ENCODE measurements around the gene KASH5.
"Not testable (repeated sequence)": the region's sequence is repeated elsewhere in the genome, so short reads cannot be mapped to it uniquely, and the experiment has no call there.

The KASH5 gene

DNA sequence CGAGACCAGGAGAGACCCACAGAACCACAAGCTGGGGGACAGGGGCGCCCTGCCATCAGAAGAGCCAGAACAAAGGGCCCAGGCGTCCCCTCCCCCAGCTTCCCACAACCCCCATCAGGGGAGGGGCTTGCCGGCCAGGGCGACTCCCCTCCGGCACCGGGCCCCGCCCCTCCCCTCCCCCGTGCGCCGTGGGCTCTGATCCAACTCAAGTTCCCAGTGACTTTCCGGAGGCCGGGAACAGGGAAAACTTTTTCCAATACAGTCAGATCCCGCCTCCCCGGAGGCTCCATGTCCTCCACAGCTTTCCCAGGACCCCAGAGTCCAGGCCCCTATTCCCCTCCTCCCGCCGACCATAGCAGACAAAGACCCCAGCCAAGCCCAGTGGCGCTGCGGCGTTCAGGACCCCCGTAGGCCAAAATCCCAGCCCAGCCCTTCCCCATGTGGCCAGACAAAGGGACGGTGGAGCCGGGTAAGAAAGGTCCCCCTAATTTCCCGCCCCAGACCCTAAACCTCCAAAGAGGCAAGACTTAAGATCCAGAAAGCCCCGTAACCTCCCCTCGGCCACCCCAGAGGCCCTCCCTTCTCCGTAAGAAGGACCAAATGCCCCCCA, 26.5 kb upstream of the KASH5 start:
- peak overlapping the region; percentile 92 for H3K4me3 ChIP-seq (ENCODE audit: low read depth, low read length)
- no peak for DNase-seq (ENCODE audit: low read depth)

GRCh38 chr19:49362048-49362928, 25.8 kb upstream of the KASH5 start, which contains the start of gene TEAD2:
Gene TEAD2 (minus strand): TSS chr19:49362416. CDS start chr19:49360075, 2,341 bp downstream.
- peak within 1 kb of the TSS; percentile 92 for H3K4me3 ChIP-seq (ENCODE audit: low read depth, low read length)

DNA sequence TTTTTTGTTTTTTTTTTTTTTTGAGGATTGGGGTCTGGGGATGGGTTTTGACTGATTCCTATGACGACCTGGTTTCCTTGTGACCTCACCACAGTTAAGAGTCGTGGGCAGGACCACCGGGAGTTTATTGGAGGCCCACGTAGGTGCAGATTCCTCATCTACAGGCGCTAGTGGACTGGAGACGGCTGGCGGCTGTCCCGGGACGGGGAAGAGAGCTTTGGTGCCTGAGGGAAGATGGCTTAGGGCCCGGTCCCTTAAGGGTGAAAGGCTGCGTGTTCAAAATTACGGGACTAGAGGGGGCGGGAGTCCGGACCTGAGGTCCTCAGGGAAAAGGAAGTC, 25.2 kb upstream of the KASH5 start:
- no peak for DNase-seq (ENCODE audit: low read depth)
- H3K4me3 ChIP-seq (ENCODE audit: low read depth, low read length), result peak overlapping the region; percentile 92

More at GRCh38 chr19:49362048-49362928, 25.8 kb upstream of the KASH5 start, which contains the start of gene TEAD2:
- no peak for DNase-seq (ENCODE audit: low read depth)

GRCh38 chr19:49363268-49364082, 24.6 kb upstream of the KASH5 start, which contains the start of gene DKKL1:
Gene DKKL1 (plus strand): TSS chr19:49363877. CDS start chr19:49363999, 122 bp downstream.
- DNase-seq (ENCODE audit: low read depth), result peak; percentile 94
- peak within 1 kb of the TSS; percentile 92 for H3K4me3 ChIP-seq (ENCODE audit: low read depth, low read length)

- DNase-seq (ENCODE audit: low read depth), result no peak
- peak overlapping the region; percentile 33 for H3K4me3 ChIP-seq (ENCODE audit: low read depth, low read length)
These were observed 23.8 kb upstream of the KASH5 start for GRCh38 chr19:49364083-49364737.

DNA sequence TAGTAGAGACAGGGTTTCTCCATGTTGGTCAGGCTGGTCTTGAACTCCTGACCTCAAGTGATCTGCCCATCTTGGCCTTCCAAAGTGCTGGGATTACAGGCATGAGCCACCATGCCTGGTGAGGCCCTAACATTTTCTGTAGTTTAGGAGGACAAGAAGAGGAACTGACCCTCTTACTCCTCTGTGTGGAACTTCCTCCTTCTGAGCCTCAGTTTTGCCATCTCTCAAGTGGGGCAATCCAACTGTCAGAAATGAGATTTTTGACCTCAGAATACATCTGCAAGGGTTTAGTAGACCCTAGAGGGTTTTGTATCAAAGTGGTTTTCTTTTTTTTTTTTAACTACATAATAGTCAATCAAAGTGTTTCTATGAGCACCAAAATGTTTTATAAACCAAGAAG, 21.9 kb upstream of the KASH5 start:
- no peak overlapping the region for H3K4me3 ChIP-seq (ENCODE audit: low read depth, low read length)
- no peak for DNase-seq (ENCODE audit: low read depth)

- no peak for DNase-seq (ENCODE audit: low read depth)
- H3K4me3 ChIP-seq (ENCODE audit: low read depth, low read length), result no peak overlapping the region
These were observed 19.2 kb upstream of the KASH5 start for GRCh38 chr19:49368711-49369358.

DNA sequence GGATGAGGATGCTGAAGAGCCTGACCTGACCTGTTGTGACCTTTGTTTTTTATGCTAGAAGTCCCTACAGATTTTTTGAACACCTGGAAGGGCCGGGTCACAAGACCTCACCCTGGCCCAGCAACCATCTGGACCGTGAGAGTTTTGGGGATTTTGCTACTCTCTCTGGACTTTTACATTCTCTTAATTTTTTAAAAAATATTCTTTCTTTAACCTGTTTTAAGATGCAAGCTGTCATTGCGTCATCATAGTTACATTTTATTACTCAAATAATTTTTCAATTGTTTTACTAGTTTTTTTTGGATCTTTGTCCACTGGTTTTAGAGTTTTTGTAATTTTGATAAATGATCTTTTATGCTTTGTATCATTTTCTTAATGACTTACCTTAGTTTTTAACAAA, 16.9 kb upstream of the KASH5 start:
- DNase-seq (ENCODE audit: low read depth), result no peak
- no peak overlapping the region for H3K4me3 ChIP-seq (ENCODE audit: low read depth, low read length)

DNA sequence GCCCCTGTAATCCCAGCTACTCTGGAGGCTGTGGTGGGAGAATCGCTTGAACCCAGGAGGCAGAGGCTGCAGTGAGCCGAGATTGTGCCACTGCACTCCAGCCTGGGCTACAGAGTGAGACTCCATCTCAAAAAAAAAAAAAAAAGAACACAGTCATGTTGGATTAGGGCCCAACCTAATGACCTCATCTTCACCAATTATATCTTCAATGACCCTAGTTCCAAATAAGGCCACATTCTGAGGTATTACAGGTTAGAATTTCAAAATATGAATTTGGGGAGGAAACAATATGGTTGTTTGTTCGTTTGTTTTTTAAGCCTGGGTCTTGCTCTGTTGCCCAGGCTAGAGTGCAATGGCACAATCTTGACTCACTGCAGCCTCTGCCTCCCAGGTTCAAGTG, 14.9 kb upstream of the KASH5 start:
- not testable (repeated sequence) for H3K4me3 ChIP-seq (ENCODE audit: low read depth, low read length); DNase-seq (ENCODE audit: low read depth)

DNA sequence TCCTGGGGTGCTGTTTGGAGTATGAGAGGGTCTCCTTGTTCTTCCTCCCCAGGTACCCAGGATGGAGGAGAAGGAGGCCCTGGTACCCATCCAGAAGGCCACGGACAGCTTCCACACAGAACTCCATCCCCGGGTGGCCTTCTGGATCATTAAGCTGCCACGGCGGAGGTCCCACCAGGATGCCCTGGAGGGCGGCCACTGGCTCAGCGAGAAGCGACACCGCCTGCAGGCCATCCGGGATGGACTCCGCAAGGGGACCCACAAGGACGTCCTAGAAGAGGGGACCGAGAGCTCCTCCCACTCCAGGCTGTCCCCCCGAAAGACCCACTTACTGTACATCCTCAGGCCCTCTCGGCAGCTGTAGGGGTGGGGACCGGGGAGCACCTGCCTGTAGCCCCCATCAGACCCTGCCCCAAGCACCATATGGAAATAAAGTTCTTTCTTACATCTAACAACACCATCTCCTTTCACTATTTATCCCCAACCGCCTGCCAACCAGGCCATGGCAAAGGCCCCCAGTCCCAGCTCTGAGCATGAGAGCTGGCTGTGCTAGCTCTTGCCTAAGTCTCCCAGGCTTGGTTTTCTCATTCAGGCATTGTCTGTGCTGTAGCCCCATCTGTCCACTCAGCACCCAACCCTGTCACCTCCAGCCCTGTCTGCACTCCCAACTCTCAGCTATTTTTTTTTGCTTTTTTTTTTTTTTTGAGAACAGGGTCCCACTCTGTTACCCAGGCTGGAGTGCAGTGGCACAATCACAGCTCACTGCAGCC, 13.2 kb upstream of the KASH5 start:
- no peak for DNase-seq (ENCODE audit: low read depth)
- no peak overlapping the region for H3K4me3 ChIP-seq (ENCODE audit: low read depth, low read length)

DNA sequence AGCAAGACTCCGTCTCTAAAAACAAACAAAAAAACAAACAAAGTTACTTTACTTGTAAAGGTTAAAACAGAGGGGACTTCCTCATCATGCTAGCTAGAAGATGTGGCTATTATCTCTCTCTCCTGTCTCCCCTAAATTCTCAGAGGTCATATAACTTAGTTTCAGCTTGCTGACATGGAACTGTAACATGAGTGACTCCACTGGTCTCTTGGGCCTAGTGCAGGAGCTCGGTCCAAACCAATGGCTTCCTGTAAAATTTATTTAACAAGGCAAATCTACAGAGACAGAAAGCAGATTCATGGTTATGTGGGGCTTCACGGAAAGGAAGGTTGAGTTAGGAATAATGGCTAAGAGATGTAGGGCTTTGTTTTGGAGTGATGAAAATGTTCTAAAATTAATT, 9.5 kb upstream of the KASH5 start:
- DNase-seq (ENCODE audit: low read depth), result no peak
- no peak overlapping the region for H3K4me3 ChIP-seq (ENCODE audit: low read depth, low read length)

- H3K4me3 ChIP-seq (ENCODE audit: low read depth, low read length), result no peak overlapping the region
- DNase-seq (ENCODE audit: low read depth), result no peak
These were observed 7.7 kb upstream of the KASH5 start for GRCh38 chr19:49380391-49380790.

- no peak for DNase-seq (ENCODE audit: low read depth)
- H3K4me3 ChIP-seq (ENCODE audit: low read depth, low read length), result no peak overlapping the region
These were observed 5.4 kb upstream of the KASH5 start for GRCh38 chr19:49382639-49383038.

DNA sequence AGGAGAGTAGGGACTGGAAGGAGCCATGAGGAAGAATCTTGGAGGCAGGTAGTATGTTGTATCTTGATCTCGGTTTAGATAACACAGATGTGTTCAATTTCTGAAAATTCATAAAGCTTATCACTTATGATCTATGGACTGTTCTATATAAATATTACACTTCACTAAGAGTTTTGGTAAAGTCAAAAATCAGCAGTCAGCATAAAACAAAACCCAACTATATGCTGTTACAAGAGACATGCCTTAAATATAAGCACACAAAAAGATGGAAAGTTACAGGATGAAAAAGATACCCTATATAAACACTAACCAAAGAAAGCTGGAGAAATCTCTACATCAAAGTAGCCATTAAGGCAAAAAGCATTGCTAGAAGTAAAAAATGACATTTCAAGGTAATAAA, 4.5 kb upstream of the KASH5 start:
- no peak for DNase-seq (ENCODE audit: low read depth)
- H3K4me3 ChIP-seq (ENCODE audit: low read depth, low read length), result no peak overlapping the region

GRCh38 chr19:49389406-49389805, 1.4 kb downstream of the KASH5 start:
- H3K4me3 ChIP-seq (ENCODE audit: low read depth, low read length), result no peak overlapping the region
- DNase-seq (ENCODE audit: low read depth), result no peak

DNA sequence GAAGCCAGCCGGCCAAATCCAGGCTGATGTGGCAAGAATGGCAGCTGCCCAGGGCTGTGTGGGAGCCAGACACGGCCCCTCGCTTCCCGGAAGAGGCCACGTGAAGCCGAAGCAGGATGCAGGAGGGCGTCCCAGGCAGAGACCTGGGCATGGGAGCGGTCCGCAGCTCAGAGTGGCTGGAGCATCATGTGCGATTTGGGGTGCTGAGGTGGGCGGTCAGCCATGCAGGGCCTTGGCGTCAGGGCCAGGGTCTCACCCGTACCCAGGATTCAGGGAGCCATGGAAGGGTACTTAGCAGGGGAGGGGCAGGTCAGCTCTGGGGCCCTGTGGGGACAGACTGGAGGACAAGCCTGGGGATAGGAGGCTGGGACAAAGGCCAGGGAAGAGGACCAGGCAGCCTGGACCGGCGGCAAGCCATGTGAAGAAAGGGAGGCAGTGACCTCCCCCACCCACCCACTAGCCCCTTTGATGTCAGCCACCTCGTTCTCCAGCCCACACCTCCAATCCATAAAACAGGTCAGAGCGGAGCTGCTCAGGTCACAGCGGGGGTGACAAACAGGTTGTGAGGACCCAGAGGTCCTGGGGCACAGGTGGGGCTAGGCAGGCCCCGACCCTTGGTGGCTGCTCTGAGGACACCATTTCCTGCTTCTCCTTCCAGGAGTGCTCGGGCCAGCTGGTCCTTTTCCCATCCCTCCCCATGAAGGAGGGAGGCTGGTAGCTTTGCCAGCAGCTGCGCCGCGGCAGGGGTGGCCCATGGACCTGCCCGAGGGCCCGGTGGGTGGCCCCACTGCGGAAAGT, 2.3 kb downstream of the KASH5 start:
- no peak for DNase-seq (ENCODE audit: low read depth)
- no peak overlapping the region for H3K4me3 ChIP-seq (ENCODE audit: low read depth, low read length)

GRCh38 chr19:49390929-49391359, 2.9 kb downstream of the KASH5 start:
- DNase-seq (ENCODE audit: low read depth), result no peak

More at GRCh38 chr19:49390929-49391359, 2.9 kb downstream of the KASH5 start:
- H3K4me3 ChIP-seq (ENCODE audit: low read depth, low read length), result no peak overlapping the region
